Measurements from ENCODE around the gene TPR.
A peak's percentile ranks its signal among the peaks of the same experiment; 100 is the strongest.
"Not testable (repeated sequence)": the region's sequence is repeated elsewhere in the genome, so short reads cannot be mapped to it uniquely, and the experiment has no call there.

TPR gene

GRCh38 chr1:186375152-186375928 lies at the start of gene TPR, which contains the start of gene ODR4:
Gene TPR (minus strand): TSS chr1:186375253. CDS start chr1:186375028, 225 bp downstream.
Gene ODR4 (plus strand): TSS chr1:186375838. CDS start chr1:186379786, 3,948 bp downstream.
- DNase-seq (ENCODE audit: low read depth in 2 of 2) = peak; percentile 89 to 95

GRCh38 chr1:186424539-186424938 lies 49.5 kb upstream of the TPR start:
- no peak for DNase-seq (ENCODE audit: low read depth in 2 of 2)

- DNase-seq (ENCODE audit: low read depth in 2 of 2) = no peak
Observed at GRCh38 chr1:186421446-186421845, 46.4 kb upstream of the TPR start.

- DNase-seq (ENCODE audit: low read depth in 2 of 2) = no peak
Observed at GRCh38 chr1:186420923-186421322, 45.9 kb upstream of the TPR start.

GRCh38 chr1:186420311-186420710 lies 45.3 kb upstream of the TPR start:
- no peak for DNase-seq (ENCODE audit: low read depth in 2 of 2)

- no peak for DNase-seq (ENCODE audit: low read depth in 2 of 2)
Observed at GRCh38 chr1:186418503-186418902, 43.5 kb upstream of the TPR start.

GRCh38 chr1:186413319-186413718 lies 38.3 kb upstream of the TPR start:
- DNase-seq (ENCODE audit: low read depth in 2 of 2) = no peak

- no peak for DNase-seq (ENCODE audit: low read depth in 2 of 2)
Observed at GRCh38 chr1:186409091-186409490, 34.0 kb upstream of the TPR start.

GRCh38 chr1:186404454-186405051 lies 29.5 kb upstream of the TPR start:
- no peak for DNase-seq (ENCODE audit: low read depth in 2 of 2)

- DNase-seq (ENCODE audit: low read depth in 2 of 2) = no peak
Observed at GRCh38 chr1:186403632-186404031, 28.6 kb upstream of the TPR start.

- DNase-seq (ENCODE audit: low read depth in 2 of 2) = not testable (repeated sequence)
Observed at GRCh38 chr1:186401446-186401845, 26.4 kb upstream of the TPR start.

GRCh38 chr1:186392711-186393110 lies 17.7 kb upstream of the TPR start:
- DNase-seq (ENCODE audit: low read depth in 2 of 2) = not testable (repeated sequence)

- DNase-seq (ENCODE audit: low read depth in 2 of 2) = no peak
Observed at GRCh38 chr1:186391841-186392240, 16.8 kb upstream of the TPR start.

- no peak for DNase-seq (ENCODE audit: low read depth in 2 of 2)
Observed at GRCh38 chr1:186390925-186391324, 15.9 kb upstream of the TPR start.

GRCh38 chr1:186386725-186387383 lies 11.8 kb upstream of the TPR start:
- no peak for DNase-seq (ENCODE audit: low read depth in 2 of 2)

- no peak for DNase-seq (ENCODE audit: low read depth in 2 of 2)
Observed at GRCh38 chr1:186375929-186376319, 871 bp upstream of the TPR start.

- DNase-seq (ENCODE audit: low read depth in 2 of 2) = peak in 1 of 2 donors; percentile 3
Observed at GRCh38 chr1:186374303-186375151, 526 bp downstream of the TPR start.

- DNase-seq (ENCODE audit: low read depth in 2 of 2) = not testable (repeated sequence)
Observed at GRCh38 chr1:186347837-186348691, 27.0 kb downstream of the TPR start.

- DNase-seq (ENCODE audit: low read depth in 2 of 2) = no peak
Observed at GRCh38 chr1:186340772-186341171, 34.3 kb downstream of the TPR start.

GRCh38 chr1:186337554-186337953 lies 37.5 kb downstream of the TPR start:
- DNase-seq (ENCODE audit: low read depth in 2 of 2) = no peak

GRCh38 chr1:186330758-186331157 lies 44.3 kb downstream of the TPR start:
- no peak for DNase-seq (ENCODE audit: low read depth in 2 of 2)
